Stimulated activated CD4-positive, alpha-beta T cell treated with anti-CD3 and anti-CD28 coated beads, Interleukin-15, amount 100 ng/mL, for 1 hour (primary cell): ENCODE results near the gene ETFRF1.

ENCODE experiments used
- DNase-seq, 2 donors: peaks; one replicate each; pipeline ENCODE4 v3.0.0-alpha.2; 2020; ENCODE audit warnings: low read depth in 1 of 2, low spot score in 1 of 2

The ETFRF1 gene

GRCh38 chr12:25208554-25208953, 13.5 kb downstream of the ETFRF1 start:
- no peak for DNase-seq

- no peak for DNase-seq
These were observed 18.3 kb downstream of the ETFRF1 start for GRCh38 chr12:25213338-25213737.

GRCh38 chr12:25236190-25236589, 41.2 kb downstream of the ETFRF1 start:
- no peak for DNase-seq

- no peak for DNase-seq
These were observed 41.6 kb downstream of the ETFRF1 start for GRCh38 chr12:25236626-25237025.

GRCh38 chr12:25241167-25242020, 46.4 kb downstream of the ETFRF1 start:
- no peak for DNase-seq

- no peak for DNase-seq
These were observed 48.1 kb downstream of the ETFRF1 start for GRCh38 chr12:25242981-25243679.

GRCh38 chr12:25243680-25243990, 48.6 kb downstream of the ETFRF1 start:
- no peak for DNase-seq

GRCh38 chr12:25245491-25245890, 50.5 kb downstream of the ETFRF1 start:
- no peak for DNase-seq

- no peak for DNase-seq
These were observed 53.1 kb downstream of the ETFRF1 start for GRCh38 chr12:25248137-25248536.

- DNase-seq, result no peak
These were observed 53.7 kb downstream of the ETFRF1 start for GRCh38 chr12:25248732-25249131.

- peak in 1 of 2 donors; percentile 13 for DNase-seq
These were observed 55.1 kb downstream of the ETFRF1 start for GRCh38 chr12:25249931-25250738.

GRCh38 chr12:25250744-25251730, 56.0 kb downstream of the ETFRF1 start, which contains the start of gene KRAS:
TSS of gene KRAS (minus strand) at chr12:25250929.
- DNase-seq, result peak; percentile 79 to 83

GRCh38 chr12:25251769-25252168, 56.7 kb downstream of the ETFRF1 start:
- no peak for DNase-seq

GRCh38 chr12:25252946-25253345, 57.9 kb downstream of the ETFRF1 start:
- no peak for DNase-seq

- DNase-seq, result no peak
These were observed 58.5 kb downstream of the ETFRF1 start for GRCh38 chr12:25253371-25254068.

GRCh38 chr12:25254271-25254880, 59.3 kb downstream of the ETFRF1 start:
- no peak for DNase-seq
